ENCODE measurements around the gene TENM3.

The TENM3 gene

GRCh38 chr4:182736207-182736606 is 493.0 kb downstream of the TENM3 start:
- no peaks in the 10 kb centered on the region for H3K9me3 Mint-ChIP-seq
- no peaks in the 10 kb centered on the region for H3K27me3 Mint-ChIP-seq (ENCODE audit: low read depth)
- no peak overlapping the region for H3K27ac Mint-ChIP-seq
- H3K4me1 Mint-ChIP-seq (ENCODE audit: low read depth): no peaks in the 10 kb centered on the region
- DNase-seq (ENCODE audit: low spot score): no peak
- H3K36me3 Mint-ChIP-seq (ENCODE audit: low read depth): no peaks in the 10 kb centered on the region
- H3K4me3 Mint-ChIP-seq: no peak overlapping the region

- Mint-ChIP-seq H3K27me3 (ENCODE audit: low read depth) (no peaks in the 10 kb centered on the region), H3K4me1 (ENCODE audit: low read depth) (no peaks in the 10 kb centered on the region), H3K36me3 (ENCODE audit: low read depth) (no peaks in the 10 kb centered on the region), H3K9me3 (no peaks in the 10 kb centered on the region), H3K4me3 (no peak overlapping the region), H3K27ac (no peak overlapping the region)
- no peak for DNase-seq (ENCODE audit: low spot score)
Observed at GRCh38 chr4:182738283-182739047, 495.3 kb downstream of the TENM3 start.

- Mint-ChIP-seq H3K36me3 (ENCODE audit: low read depth) (no peaks in the 10 kb centered on the region), H3K4me1 (ENCODE audit: low read depth) (no peaks in the 10 kb centered on the region), H3K27me3 (ENCODE audit: low read depth) (no peaks in the 10 kb centered on the region), H3K27ac (no peak overlapping the region), H3K4me3 (no peak overlapping the region), H3K9me3 (no peaks in the 10 kb centered on the region)
- no peak for DNase-seq (ENCODE audit: low spot score)
Observed at GRCh38 chr4:182740256-182740655, 497.1 kb downstream of the TENM3 start.

- H3K27ac Mint-ChIP-seq: no peak overlapping the region
- no peaks in the 10 kb centered on the region for H3K27me3 Mint-ChIP-seq (ENCODE audit: low read depth)
- no peaks in the 10 kb centered on the region for H3K9me3 Mint-ChIP-seq
- no peaks in the 10 kb centered on the region for H3K4me1 Mint-ChIP-seq (ENCODE audit: low read depth)
- H3K4me3 Mint-ChIP-seq: no peak overlapping the region
- H3K36me3 Mint-ChIP-seq (ENCODE audit: low read depth): no peaks in the 10 kb centered on the region
- DNase-seq (ENCODE audit: low spot score): no peak
Observed at GRCh38 chr4:182741054-182741453, 497.9 kb downstream of the TENM3 start.

GRCh38 chr4:182741914-182742313 is 498.7 kb downstream of the TENM3 start:
- Mint-ChIP-seq H3K4me1 (ENCODE audit: low read depth) (no peaks in the 10 kb centered on the region), H3K4me3 (no peak overlapping the region), H3K9me3 (no peaks in the 10 kb centered on the region), H3K27ac (no peak overlapping the region), H3K36me3 (ENCODE audit: low read depth) (no peaks in the 10 kb centered on the region), H3K27me3 (ENCODE audit: low read depth) (no peaks in the 10 kb centered on the region)
- no peak for DNase-seq (ENCODE audit: low spot score)

GRCh38 chr4:182743815-182744214 is 500.6 kb downstream of the TENM3 start:
- Mint-ChIP-seq H3K9me3 (no peaks in the 10 kb centered on the region), H3K36me3 (ENCODE audit: low read depth) (no peaks in the 10 kb centered on the region), H3K27me3 (ENCODE audit: low read depth) (no peaks in the 10 kb centered on the region), H3K4me3 (no peak overlapping the region), H3K27ac (no peak overlapping the region), H3K4me1 (ENCODE audit: low read depth) (no peaks in the 10 kb centered on the region)
- no peak for DNase-seq (ENCODE audit: low spot score)

- Mint-ChIP-seq H3K36me3 (ENCODE audit: low read depth) (no peaks in the 10 kb centered on the region), H3K9me3 (no peaks in the 10 kb centered on the region), H3K27ac (no peak overlapping the region), H3K27me3 (ENCODE audit: low read depth) (no peaks in the 10 kb centered on the region), H3K4me3 (no peak overlapping the region), H3K4me1 (ENCODE audit: low read depth) (no peaks in the 10 kb centered on the region)
- DNase-seq (ENCODE audit: low spot score): no peak
Observed at GRCh38 chr4:182745237-182745636, 502.0 kb downstream of the TENM3 start.

GRCh38 chr4:182746876-182747275 is 503.7 kb downstream of the TENM3 start:
- H3K4me1 Mint-ChIP-seq (ENCODE audit: low read depth): no peaks in the 10 kb centered on the region
- H3K27ac Mint-ChIP-seq: no peak overlapping the region
- no peaks in the 10 kb centered on the region for H3K36me3 Mint-ChIP-seq (ENCODE audit: low read depth)
- H3K4me3 Mint-ChIP-seq: no peak overlapping the region
- H3K9me3 Mint-ChIP-seq: no peaks in the 10 kb centered on the region
- no peak for DNase-seq (ENCODE audit: low spot score)
- H3K27me3 Mint-ChIP-seq (ENCODE audit: low read depth): no peaks in the 10 kb centered on the region

GRCh38 chr4:182748283-182748682 is 505.1 kb downstream of the TENM3 start:
- DNase-seq (ENCODE audit: low spot score): no peak
- no peaks in the 10 kb centered on the region for H3K27me3 Mint-ChIP-seq (ENCODE audit: low read depth)
- no peaks in the 10 kb centered on the region for H3K36me3 Mint-ChIP-seq (ENCODE audit: low read depth)
- no peak overlapping the region for H3K27ac Mint-ChIP-seq
- no peak overlapping the region for H3K4me3 Mint-ChIP-seq
- H3K4me1 Mint-ChIP-seq (ENCODE audit: low read depth): no peaks in the 10 kb centered on the region
- H3K9me3 Mint-ChIP-seq: no peaks in the 10 kb centered on the region

- H3K36me3 Mint-ChIP-seq (ENCODE audit: low read depth): no peaks in the 10 kb centered on the region
- no peak for DNase-seq (ENCODE audit: low spot score)
- H3K27ac Mint-ChIP-seq: no peak overlapping the region
- H3K4me1 Mint-ChIP-seq (ENCODE audit: low read depth): no peaks in the 10 kb centered on the region
- no peaks in the 10 kb centered on the region for H3K9me3 Mint-ChIP-seq
- H3K4me3 Mint-ChIP-seq: no peak overlapping the region
- no peaks in the 10 kb centered on the region for H3K27me3 Mint-ChIP-seq (ENCODE audit: low read depth)
Observed at GRCh38 chr4:182748949-182749348, 505.7 kb downstream of the TENM3 start.

- Mint-ChIP-seq H3K27me3 (ENCODE audit: low read depth) (no peaks in the 10 kb centered on the region), H3K4me3 (no peak overlapping the region), H3K4me1 (ENCODE audit: low read depth) (no peaks in the 10 kb centered on the region), H3K36me3 (ENCODE audit: low read depth) (no peaks in the 10 kb centered on the region), H3K27ac (no peak overlapping the region), H3K9me3 (no peaks in the 10 kb centered on the region)
- no peak for DNase-seq (ENCODE audit: low spot score)
Observed at GRCh38 chr4:182749667-182750167, 506.5 kb downstream of the TENM3 start.

GRCh38 chr4:182752158-182752910 is 509.1 kb downstream of the TENM3 start:
- DNase-seq (ENCODE audit: low spot score): no peak
- Mint-ChIP-seq H3K4me1 (ENCODE audit: low read depth) (no peaks in the 10 kb centered on the region), H3K4me3 (no peak overlapping the region), H3K36me3 (ENCODE audit: low read depth) (no peaks in the 10 kb centered on the region), H3K27ac (no peak overlapping the region), H3K27me3 (ENCODE audit: low read depth) (no peaks in the 10 kb centered on the region), H3K9me3 (no peaks in the 10 kb centered on the region)

- Mint-ChIP-seq H3K4me3 (no peak overlapping the region), H3K27ac (no peak overlapping the region), H3K4me1 (ENCODE audit: low read depth) (no peaks in the 10 kb centered on the region), H3K36me3 (ENCODE audit: low read depth) (no peaks in the 10 kb centered on the region), H3K9me3 (no peaks in the 10 kb centered on the region), H3K27me3 (ENCODE audit: low read depth) (no peaks in the 10 kb centered on the region)
- DNase-seq (ENCODE audit: low spot score): no peak
Observed at GRCh38 chr4:182754895-182755294, 511.7 kb downstream of the TENM3 start.

- H3K36me3 Mint-ChIP-seq (ENCODE audit: low read depth): no peaks in the 10 kb centered on the region
- H3K4me1 Mint-ChIP-seq (ENCODE audit: low read depth): no peaks in the 10 kb centered on the region
- no peaks in the 10 kb centered on the region for H3K9me3 Mint-ChIP-seq
- H3K27ac Mint-ChIP-seq: no peak overlapping the region
- no peak overlapping the region for H3K4me3 Mint-ChIP-seq
- no peak for DNase-seq (ENCODE audit: low spot score)
- no peaks in the 10 kb centered on the region for H3K27me3 Mint-ChIP-seq (ENCODE audit: low read depth)
Observed at GRCh38 chr4:182756161-182756690, 513.0 kb downstream of the TENM3 start.
